Stimulated activated naive CD8-positive, alpha-beta T cell treated with anti-CD3 and anti-CD28 coated beads, Interleukin-15, Interleukin-2, amounts not matched to agents 100 U/mL and 50 U/mL, for 24 hours (primary cell): ENCODE results near the gene IGF2BP1.

Source experiments
- ATAC-seq: fragments of 150-1000 bp; cut with Tn5 transposase; one replicate; pipeline ENCODE4 v1.10.0; 2021
- DNase-seq: peaks from one replicate; pipeline ENCODE4 v3.0.0; 2021

IGF2BP1 gene

GRCh38 chr17:48997103-48997826 lies at the start of gene IGF2BP1:
TSS of gene IGF2BP1 (plus strand) at chr17:48997385. CDS start at chr17:48997746, 361 bp downstream.
- DNase-seq (peak; percentile 28), ATAC-seq (peak; percentile 32)

- DNase-seq (no peak), ATAC-seq (no peak)
Observed at GRCh38 chr17:48951572-48951971, 45.6 kb upstream of the IGF2BP1 start.

GRCh38 chr17:48952904-48953303 lies 44.3 kb upstream of the IGF2BP1 start:
- ATAC-seq, result peak; percentile 59
- DNase-seq, result peak; percentile 24

- DNase-seq (peak; percentile 22), ATAC-seq (peak; percentile 40)
Observed at GRCh38 chr17:48954300-48954755, 42.9 kb upstream of the IGF2BP1 start.

GRCh38 chr17:48960834-48961515 lies 36.2 kb upstream of the IGF2BP1 start:
- no peak for ATAC-seq

GRCh38 chr17:48961516-48962233 lies 35.5 kb upstream of the IGF2BP1 start:
- no peak for DNase-seq
- ATAC-seq, result no peak

More at GRCh38 chr17:48960834-48961515, 36.2 kb upstream of the IGF2BP1 start:
- DNase-seq, result no peak

- ATAC-seq (no peak), DNase-seq (no peak)
Observed at GRCh38 chr17:48970224-48970623, 27.0 kb upstream of the IGF2BP1 start.

GRCh38 chr17:48970865-48971687 lies 26.1 kb upstream of the IGF2BP1 start:
- DNase-seq, result no peak
- no peak for ATAC-seq

GRCh38 chr17:48972749-48973097 lies 24.5 kb upstream of the IGF2BP1 start:
- DNase-seq, result no peak
- no peak for ATAC-seq

GRCh38 chr17:48973806-48974205 lies 23.4 kb upstream of the IGF2BP1 start:
- DNase-seq (no peak), ATAC-seq (no peak)

- no peak for DNase-seq
Observed at GRCh38 chr17:48981927-48982539, 15.2 kb upstream of the IGF2BP1 start.

GRCh38 chr17:48985436-48986245 lies 11.5 kb upstream of the IGF2BP1 start:
- no peak for ATAC-seq

More at GRCh38 chr17:48981927-48982539, 15.2 kb upstream of the IGF2BP1 start:
- no peak for ATAC-seq

GRCh38 chr17:48989100-48989499 lies 8.1 kb upstream of the IGF2BP1 start:
- ATAC-seq (no peak), DNase-seq (no peak)

More at GRCh38 chr17:48985436-48986245, 11.5 kb upstream of the IGF2BP1 start:
- DNase-seq, result no peak

GRCh38 chr17:48990882-48991357 lies 6.3 kb upstream of the IGF2BP1 start:
- ATAC-seq, result no peak

GRCh38 chr17:48992444-48992843 lies 4.7 kb upstream of the IGF2BP1 start:
- DNase-seq (no peak), ATAC-seq (no peak)

More at GRCh38 chr17:48990882-48991357, 6.3 kb upstream of the IGF2BP1 start:
- no peak for DNase-seq

- DNase-seq (no peak), ATAC-seq (no peak)
Observed at GRCh38 chr17:48993305-48993704, 3.9 kb upstream of the IGF2BP1 start.

GRCh38 chr17:48993951-48994350 lies 3.2 kb upstream of the IGF2BP1 start:
- ATAC-seq (no peak), DNase-seq (no peak)

GRCh38 chr17:48994549-48995303 lies 2.5 kb upstream of the IGF2BP1 start:
- DNase-seq, result no peak

GRCh38 chr17:48995304-48995973 lies 1.7 kb upstream of the IGF2BP1 start:
- no peak for DNase-seq
- ATAC-seq, result no peak

More at GRCh38 chr17:48994549-48995303, 2.5 kb upstream of the IGF2BP1 start:
- ATAC-seq, result no peak
